ENCODE results near the gene C6orf89.
A peak's percentile ranks its signal among the peaks of the same experiment; 100 is the strongest.

Gene C6orf89, protein sequence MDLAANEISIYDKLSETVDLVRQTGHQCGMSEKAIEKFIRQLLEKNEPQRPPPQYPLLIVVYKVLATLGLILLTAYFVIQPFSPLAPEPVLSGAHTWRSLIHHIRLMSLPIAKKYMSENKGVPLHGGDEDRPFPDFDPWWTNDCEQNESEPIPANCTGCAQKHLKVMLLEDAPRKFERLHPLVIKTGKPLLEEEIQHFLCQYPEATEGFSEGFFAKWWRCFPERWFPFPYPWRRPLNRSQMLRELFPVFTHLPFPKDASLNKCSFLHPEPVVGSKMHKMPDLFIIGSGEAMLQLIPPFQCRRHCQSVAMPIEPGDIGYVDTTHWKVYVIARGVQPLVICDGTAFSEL

DNA sequence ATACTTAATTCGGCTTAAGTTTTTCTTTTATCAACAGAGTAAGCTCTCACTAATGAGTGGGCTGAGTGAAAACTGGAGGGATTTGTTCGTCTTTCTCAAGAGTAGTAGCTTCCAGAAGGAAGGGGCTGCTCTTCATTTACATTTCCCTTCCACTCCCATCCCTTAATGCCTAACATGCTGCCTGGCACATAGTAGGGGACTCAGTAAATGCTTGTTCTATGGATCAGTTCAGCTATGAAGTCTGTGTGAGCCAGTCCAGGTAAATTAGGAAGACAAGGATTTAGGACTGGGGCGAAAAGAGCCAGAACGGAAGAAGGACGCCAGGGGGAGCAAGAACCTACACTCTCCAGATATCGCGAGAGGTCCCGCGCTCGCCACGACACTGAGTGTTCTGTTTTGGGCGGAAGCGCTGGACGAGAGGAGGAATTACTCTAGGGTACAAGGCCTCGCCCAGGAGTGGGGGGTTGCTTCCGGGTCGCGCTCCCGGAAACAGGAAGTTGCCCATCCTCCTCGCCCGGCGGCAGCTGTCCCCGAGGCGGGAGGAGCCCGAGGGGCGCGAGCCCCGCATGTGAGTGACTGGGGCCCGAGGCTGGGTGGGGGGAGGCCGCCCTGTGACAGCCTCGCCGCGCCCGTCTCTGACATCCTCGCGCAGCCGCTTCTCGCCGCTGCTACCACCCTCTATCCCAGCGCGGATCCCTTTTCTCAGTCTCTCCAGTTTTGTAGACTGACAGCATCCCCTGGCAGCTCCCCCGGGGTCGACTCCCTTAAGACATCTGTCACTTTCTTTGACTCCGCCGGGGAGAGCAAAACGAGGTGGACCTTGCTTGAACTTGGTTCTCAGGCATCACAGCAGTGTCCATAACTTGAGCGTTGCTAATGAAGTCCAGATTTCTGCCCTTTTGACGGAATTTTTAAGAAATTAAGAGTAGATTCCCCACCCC is at the start of gene C6orf89:
C6orf89 (plus strand) TSS at position 492 of the 941 bp plus-strand sequence. CDS start 13,493 bp downstream, outside the sequence.
- peak; percentile 99 for DNase-seq

DNA sequence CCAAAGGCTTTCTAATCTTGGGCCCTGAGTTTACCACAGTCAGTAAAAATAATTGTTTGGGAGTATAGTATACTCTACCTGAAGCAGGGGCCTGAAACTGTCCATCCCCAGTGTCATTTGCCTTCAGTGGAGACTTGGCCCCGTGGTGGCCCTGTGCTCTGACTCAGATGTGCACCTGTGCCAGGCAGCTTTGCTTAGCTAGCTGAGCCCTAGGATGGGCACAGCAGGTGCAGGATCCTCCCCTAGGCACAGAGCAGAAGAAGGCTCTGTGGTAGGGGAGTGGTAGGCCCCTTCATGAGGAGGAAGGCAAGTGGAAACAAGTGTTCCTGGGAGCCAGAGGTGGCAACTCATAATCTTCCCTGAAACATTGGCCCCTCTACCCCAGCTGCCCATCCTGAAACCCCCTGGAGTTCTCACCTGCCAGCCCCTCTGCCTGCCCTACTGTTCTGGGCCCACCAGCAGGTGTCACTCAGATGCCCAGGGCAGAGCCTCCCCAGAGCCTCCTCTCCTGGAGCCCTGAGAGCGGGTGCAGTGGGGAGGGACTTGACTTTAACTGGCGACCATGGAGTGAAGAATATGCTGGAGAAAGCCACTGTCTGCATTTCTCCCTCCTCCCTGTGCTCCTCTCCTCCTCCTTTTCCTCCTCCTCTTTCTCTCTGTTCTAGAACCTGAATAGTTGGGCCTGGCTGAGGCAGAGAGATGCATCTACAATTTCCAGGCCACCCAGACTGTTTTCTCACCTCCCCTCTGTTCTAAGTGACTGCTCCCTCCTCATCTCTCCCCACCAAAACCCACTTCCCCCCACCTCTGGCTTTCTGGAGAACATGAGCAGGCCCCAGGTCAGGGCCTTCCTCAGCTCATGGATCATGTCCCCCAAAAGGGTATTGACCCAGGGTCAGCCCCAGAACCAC is 49.4 kb upstream of the C6orf89 start:
- no peak for DNase-seq

DNA sequence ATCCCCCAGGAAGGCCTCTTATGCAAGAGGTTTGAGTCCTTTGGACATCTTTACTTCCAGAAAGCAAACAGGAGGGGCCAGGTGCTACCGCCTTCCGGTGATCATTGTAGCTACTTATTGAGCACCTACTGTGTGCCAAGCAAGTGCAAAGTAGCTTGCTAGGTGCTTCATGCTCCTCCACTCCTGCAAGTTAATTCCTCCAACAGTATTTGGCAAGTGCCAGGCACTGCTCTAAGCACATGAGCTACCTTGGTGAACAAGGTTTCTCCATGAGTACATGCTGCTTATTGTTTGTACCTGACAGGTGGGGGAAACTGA is 48.8 kb upstream of the C6orf89 start:
- no peak for DNase-seq

DNA sequence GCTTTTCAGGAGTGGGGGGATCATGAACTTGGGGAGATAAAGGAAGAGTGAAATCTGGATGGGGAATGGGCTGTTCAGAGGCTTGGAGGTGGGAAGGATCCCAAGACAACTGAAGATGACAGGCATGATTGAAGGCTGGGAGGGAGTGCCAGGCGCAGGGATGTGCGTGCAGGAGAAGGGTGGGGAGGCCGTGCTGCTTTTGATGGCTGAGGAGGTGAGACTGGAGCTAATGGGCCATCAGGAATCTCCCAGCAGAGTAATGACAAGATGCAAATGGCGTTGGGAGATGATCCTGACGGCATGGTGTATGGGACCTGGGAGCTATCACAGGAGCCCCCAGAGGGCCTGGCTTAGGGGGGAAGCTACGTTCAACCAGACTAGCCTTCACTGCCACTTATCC is 48.1 kb upstream of the C6orf89 start:
- DNase-seq: no peak

DNA sequence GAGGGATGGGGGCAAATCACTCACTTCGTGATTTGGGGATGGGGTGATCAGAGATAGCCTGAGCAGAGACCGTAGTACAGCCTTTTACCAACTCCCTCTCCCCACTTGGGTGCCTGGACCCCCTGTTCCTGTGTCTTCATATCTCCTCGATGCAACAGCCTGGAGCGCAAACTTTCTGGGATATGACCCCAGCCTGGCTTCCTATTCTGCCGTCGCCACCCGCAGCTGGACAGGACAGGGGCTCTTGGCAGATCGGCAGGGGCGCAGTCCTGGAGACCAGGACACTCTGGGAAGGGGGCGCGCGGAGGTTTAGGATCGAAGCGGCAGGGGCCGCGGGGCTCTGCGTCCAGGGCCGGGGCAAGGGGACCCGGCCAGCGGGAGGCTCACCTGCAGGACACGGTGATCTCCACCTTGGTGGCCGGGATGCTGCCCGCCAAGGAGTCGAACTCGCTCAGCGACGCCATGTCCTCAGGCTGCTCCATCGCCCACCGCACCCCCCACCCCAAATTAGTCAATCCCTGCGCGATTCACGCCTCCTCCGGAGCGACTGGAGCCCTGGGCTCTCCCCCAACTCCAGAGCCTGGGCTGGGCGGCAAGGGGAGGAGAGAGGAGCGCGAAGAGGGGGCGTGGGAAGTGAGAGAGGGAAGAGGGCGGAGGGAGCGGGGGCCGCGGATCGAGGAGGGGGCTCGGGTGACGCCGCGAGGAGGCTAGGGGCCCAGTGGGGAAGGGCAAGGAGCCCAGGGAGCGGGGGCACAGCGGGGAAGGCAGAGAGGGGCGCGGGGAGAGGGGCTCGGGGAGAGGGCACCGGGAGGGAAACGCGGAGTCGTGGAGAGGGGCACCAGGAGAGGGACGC is 46.6 kb upstream of the C6orf89 start, which contains the start of gene CPNE5:
CPNE5 (minus strand) TSS at position 549 of the 853 bp plus-strand sequence; CDS start at position 482, 67 bp downstream.
- no peak for DNase-seq

DNA sequence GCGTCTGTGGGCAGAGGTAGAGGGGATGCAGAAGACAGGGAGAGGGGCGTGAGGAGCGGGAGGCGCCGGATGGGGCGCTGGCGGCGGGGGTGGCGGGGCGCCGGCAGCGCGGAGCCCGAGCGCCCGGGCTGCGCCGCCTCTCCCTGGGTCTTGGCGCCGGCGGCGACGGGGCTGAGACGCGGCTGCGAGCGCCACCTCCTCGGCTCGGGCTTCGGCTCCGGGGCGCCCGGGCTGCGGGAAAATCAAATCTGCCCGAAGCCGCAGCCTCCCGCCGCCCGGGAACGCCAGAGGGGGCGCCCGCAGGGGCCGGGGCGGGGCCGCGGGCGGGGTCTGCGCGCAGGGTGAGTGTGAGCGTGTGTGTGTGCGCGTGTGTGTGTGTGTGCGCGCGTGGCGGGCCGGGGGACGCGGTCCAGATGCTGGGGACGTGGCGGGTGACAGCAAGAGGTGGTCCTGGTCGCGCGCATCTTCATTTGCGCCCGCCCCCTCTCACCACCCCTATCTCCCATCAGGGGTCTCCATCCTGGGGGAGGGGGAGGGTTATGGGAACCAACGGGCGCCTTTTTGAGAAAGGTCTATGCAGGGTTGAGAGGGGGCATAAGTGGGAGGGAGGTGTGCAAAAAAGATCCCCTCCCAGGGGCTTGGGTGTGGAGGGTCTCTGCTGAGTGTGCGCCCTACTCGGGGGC is 45.9 kb upstream of the C6orf89 start:
- peak; percentile 46 for DNase-seq

DNA sequence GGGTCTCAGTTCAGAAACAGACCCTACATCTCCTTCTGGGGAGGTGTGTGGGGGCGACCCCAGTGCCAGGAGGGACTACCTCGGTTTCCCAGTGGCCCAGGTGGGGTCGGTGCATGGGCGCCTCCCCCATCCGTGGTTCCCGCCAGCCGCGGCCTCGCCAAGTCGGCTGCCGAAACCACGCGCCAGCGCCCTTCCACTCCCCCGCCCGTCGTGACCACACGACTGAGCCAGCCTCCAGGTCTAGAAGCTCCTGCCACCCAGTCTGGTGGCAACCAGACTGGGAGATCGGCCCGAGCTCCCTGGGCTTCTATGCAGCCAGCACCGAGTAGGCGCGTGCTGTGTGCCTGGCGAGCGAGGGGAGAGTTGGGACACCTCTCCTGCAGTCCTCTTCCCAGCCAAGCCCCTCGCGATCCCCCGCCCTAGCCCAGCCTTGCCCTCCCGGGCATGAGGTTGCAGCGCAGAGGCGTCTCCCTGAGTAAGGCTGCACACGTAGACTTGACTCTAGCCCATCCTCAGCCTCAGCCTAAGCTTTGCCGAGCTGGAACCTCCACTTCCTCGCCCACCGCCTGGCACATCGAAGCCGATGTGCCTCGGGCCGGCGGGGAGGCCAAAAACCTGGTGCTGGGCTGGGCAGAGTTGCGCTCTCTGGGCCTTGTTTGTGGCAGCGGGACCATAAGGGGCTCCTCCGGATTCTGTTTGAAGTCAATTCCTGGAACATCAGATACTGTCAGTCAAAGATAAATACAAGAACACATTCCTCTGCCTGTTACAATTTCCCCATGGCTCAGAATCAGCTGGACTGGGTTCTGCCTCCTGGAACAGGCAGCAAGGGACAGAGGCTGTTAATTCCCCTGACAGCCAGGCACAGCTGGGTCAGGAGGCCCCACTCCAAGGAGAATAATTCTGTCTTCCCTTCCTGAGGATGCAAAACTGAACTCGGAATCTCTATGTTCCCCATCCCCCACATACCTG is 45.0 kb upstream of the C6orf89 start:
- no peak for DNase-seq

DNA sequence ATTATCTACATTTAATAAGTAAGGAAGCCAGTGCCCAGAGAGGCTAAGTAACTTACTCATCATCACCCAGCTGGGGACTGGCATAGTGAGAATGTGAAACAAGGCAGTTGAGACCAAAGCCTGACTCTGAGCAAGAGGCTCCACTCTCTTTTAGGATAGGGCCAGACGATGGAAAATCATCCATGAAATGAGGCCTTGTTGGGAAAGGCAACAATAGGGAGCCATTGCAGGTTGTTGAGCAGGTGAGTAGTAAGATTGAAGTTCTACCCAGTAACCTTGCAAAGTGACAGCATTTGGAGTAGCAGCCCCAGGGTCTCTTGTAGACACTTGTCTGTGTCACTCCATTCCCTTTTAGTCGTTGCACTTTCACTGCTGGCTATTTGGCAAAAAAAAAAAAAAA is 44.0 kb upstream of the C6orf89 start:
- no peak for DNase-seq

DNA sequence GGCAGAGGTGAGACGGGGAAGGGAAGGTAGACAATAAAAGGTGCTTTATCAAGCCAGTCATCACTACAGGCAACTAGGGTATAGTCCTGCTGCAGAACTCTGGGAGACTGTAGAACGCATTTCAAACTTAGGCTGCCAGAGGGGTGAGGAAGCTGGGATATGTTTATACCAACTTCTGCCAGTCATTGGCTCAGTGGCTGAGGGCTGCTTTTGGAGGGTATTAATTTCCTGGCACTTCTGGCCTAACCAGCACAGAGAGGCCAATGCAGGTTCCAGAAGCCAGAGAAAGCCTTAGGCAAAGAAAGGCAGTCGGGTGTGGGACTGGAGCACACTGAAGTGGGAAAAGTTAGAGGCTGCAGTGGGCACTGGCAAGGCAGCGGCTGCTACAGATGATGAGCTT is 42.6 kb upstream of the C6orf89 start:
- DNase-seq: no peak

DNA sequence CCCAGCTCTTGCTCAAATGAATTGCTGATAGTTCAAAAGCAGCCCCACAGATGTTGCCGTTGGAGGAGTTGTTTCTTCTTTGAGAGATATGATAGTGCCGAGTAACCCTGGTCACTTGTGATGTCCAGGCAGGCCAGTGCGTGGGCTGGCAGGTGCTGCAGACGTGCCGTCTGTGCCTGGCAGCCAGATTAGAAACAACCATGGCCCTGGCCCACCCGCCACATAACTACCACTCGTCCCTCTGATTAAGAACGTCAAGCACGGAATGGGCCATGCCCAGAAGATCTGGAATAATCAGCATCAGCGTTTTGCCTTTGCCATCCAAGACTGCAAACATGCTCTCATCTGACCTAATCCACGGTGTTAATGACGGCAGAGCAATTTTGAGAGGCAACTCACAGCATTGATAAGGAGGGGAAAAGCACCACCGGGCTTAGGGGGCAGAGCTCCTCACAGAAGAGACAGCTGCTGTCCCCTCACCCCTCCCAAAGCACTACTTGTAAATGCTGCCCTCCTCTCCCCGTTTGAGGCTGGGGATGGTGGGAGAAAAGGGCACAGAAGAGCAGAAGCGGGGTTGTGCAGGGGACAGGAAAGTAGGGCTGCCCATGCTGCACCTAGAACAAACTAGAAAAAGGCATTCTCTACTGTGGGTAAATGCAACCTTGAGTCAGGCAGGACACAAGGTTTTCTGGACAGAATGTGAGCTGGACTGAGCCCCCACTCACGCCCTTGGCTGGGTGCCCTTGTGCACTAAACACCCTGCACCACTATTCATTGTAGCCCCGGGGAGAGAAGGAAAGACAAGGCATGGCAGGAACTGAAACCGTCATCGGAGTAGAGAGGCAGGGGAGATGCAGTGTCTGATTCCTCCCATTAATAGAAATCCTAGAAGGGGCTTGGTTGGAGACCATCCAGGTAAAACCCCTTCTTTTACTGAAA is 41.3 kb upstream of the C6orf89 start:
- DNase-seq: no peak

DNA sequence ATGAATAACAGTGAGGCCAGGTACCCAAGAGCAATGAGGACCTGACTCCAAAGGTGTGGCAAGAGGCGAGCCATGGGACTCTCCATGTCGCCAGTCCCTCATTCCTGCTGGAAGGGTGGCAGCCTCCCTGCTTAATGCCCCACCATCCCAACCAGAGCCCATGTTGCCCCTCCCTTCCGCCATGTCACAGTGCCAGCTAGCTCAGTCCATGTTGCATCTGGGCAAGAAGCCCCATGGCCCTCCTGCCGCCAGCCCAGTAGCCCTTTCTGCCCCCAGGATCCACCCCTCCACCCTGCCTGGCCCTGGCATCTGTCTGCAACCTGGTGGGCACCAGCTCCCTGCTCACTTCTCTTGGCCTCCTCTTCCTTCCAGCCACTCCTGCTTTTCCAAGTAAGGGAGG is 40.5 kb upstream of the C6orf89 start:
- DNase-seq: no peak

DNA sequence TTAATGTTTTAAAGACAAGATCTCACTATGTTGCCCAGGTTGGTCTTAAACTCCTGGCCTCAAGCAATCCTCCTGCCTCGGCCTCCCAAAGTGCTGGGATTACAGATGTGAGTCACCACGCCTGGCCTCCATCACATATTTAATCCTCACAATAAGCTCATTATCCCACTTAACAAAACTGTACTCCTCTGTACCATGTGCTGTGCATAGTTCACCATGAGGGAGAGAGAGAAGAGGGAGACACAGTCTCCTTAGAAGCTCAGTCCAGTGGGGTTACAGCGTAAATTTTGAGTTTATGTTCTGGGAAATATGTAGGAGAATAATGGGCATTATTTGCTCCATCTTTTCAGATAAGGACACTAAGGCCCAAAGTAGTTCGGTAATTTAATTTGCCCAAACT is 38.6 kb upstream of the C6orf89 start:
- DNase-seq: no peak

DNA sequence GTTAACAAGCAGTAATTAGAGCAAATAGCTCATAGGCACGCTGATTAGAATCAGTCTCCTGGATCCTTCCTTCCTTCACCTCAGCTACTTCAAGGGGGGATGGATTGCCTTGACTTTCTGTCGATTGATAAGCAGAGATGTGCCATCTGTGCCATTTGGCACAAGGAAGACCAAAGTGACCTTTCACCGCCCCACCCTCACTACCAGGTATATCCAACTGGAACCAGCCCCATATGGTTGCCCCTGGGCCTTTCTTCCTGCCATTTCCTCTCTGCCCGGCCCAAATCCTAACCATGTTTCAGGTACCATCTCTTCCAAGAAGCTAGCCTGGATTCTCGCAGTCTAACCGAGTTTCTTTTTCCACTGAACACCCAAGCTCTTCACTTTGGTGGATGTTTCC is 37.8 kb upstream of the C6orf89 start:
- DNase-seq: no peak

DNA sequence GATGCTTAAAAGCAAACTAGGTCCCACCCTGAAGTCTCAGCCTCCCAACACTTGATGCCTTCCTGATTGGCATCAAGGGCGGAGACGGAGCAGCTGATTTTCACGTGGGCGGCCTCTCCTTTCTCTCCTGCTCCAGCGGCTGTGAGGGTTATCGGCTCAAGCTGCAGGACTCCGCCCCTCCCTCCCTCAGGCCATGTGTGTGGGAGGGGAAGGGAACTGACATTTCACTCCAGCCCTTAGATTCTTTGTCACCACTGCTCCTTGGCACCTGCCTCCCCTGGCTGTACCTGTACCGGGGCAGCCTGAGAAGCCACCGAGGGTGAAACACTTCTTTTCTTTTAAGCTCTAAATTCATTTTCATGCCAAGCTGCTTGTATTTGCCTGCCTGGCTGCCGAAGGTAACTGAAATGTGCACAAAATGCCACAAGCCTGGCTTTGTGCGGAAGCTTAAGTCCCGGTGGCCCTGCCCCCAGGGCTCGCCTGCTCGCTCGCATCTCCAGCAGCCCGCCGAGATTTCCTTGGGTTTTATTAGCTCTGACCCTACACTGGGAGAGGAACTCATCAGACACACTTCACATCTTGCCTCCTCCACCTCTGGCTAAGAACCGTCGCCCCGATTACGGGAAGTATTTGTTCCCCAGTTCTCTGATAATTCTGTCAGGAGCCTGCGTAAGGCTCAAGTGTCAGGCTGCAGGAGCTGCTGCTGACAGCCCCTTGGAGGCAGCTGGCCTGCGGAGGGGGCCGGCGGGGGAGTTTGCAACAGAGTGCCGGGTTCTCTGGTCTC is 36.9 kb upstream of the C6orf89 start:
- no peak for DNase-seq

DNA sequence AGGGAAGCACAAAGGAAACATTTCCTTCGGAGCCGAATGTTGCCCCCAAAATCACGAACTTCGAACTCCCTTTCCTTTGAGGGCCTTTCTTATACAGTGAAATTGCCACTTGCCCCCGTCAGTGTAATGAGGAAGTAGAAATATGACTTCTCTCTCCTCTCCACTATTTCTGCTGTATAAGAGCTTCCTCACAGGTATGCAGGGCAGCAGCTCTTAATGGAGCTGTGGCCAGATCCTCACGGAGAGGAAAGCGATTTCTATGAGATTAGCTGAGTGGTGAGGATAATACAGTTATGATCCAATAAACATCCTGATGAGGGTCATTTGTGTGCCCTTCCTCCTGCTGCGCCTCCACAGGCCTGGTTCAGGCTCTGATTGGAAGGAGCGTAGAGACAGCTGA is 35.7 kb upstream of the C6orf89 start:
- DNase-seq: no peak

DNA sequence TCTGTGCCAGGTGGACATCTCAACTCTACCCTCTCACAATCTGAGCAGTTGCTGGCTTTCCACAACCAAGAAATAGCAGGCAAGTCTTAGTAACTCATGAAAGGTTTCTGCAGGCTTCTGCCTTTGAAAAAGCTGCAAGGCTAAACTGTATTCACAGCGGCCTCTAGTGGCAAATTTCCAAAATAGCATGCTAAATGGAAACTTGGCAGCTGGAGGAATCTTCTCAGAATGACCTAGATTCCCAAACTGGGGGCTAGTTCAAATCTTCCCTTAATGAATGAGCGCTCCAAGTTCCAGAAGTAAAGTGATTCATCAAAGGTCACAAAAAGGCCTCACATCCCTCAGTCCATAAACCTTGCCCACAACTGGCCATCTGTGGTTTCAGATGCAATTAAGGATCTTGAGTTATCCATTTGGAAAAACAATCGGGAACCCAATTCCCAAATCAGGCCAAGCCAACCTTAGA is 34.6 kb upstream of the C6orf89 start:
- peak; percentile 48 for DNase-seq

DNA sequence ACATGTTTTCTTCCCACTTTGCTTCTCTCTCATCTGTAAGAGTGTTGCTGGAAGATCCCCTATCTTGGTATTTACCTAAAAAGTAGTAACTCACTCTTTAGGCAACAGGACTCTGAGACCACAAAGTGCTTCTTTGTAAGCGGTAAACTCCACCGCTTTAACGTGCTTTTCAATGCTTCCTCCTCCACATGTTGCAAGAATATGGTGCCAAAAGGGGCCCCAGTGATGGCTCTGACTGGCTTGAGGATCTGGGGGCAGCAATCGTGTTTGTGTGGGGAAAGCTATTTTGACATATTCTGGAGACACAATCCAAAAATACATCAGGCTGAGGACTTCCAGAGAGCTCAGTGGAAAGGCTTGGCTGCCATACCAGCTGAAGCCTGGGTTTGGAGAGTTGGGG is 34.1 kb upstream of the C6orf89 start:
- DNase-seq: no peak

Data from NCI-H748 treated with DMSO at 0.1 percent for 48 hours (cell line).